Stimulated activated CD4-positive, alpha-beta T cell treated with anti-CD3 and anti-CD28 coated beads, Interleukin-1b, Interleukin-23, amount 100 ng/mL, for 48 hours (primary cell): ENCODE data around the gene BACE2.
"Not testable (repeated sequence)": the region's sequence is repeated elsewhere in the genome, so short reads cannot be mapped to it uniquely, and the experiment has no call there.

Experiments
- DNase-seq: peaks from one replicate; pipeline ENCODE4 v3.0.0-alpha.2; 2020

The BACE2 gene

DNA sequence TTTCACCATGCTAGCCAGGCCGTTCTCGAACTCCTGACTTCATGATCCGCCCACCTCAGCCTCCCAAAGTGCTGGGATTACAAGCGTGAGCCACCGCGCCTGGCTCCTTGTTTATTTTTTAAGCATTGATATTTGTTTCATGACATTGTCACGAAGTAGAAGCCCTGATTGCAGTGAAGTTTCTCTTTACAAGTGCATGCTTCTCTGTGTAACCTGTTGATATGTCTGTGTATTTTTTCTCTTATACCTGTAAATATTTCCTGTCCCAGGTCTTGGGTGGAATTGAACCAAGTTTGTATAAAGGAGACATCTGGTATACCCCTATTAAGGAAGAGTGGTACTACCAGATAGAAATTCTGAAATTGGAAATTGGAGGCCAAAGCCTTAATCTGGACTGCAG, 75.1 kb downstream of the BACE2 start:
- DNase-seq = no peak

- not testable (repeated sequence) for DNase-seq
Measured at GRCh38 chr21:41244266-41244880, 76.4 kb downstream of the BACE2 start.

DNA sequence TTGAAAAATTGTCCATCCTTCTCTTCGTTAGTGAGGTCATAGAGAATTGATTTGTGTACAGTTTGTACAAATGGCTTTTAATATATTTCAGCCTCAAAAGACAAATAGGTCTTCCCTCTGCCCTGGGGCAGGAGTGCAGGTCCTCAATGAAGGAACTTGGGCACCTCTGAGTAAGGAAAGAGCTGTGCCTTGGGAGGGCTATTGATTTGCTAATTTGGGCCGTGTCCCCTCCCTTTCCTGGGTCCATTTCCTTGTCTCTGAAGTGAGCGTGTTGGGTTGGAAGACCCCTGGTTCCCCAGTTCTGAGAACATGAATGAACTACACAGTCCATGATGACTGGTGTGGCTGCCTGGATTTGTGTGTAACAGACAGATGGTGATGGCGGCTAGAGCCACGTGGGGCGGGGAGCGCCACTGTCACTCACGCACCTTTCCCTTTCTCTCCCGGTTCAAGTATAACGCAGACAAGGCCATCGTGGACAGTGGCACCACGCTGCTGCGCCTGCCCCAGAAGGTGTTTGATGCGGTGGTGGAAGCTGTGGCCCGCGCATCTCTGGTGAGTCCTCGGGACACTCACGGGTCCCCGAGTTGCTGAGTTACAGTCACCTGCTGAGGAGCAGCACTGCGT, 77.7 kb downstream of the BACE2 start:
- DNase-seq = no peak

DNA sequence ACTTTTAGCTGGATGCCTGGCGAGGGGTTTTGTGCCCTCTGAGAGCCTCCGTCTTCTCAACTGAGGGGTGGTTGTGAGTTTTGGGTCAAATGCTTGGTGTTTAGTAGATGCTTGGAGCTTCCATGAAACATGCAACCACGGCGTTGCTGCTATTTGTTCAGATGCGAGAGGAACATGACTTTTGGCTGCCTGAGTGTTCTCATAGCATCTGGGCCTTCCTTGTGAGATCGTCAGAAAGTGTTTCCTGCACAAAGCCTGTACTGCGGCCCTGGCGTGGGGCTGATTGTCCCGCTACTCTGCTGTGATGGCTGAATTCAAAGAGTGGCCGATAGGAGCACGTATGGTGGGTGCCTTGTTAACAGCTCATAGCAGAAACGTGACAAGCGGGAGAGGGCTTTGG, 78.8 kb downstream of the BACE2 start:
- no peak for DNase-seq

DNA sequence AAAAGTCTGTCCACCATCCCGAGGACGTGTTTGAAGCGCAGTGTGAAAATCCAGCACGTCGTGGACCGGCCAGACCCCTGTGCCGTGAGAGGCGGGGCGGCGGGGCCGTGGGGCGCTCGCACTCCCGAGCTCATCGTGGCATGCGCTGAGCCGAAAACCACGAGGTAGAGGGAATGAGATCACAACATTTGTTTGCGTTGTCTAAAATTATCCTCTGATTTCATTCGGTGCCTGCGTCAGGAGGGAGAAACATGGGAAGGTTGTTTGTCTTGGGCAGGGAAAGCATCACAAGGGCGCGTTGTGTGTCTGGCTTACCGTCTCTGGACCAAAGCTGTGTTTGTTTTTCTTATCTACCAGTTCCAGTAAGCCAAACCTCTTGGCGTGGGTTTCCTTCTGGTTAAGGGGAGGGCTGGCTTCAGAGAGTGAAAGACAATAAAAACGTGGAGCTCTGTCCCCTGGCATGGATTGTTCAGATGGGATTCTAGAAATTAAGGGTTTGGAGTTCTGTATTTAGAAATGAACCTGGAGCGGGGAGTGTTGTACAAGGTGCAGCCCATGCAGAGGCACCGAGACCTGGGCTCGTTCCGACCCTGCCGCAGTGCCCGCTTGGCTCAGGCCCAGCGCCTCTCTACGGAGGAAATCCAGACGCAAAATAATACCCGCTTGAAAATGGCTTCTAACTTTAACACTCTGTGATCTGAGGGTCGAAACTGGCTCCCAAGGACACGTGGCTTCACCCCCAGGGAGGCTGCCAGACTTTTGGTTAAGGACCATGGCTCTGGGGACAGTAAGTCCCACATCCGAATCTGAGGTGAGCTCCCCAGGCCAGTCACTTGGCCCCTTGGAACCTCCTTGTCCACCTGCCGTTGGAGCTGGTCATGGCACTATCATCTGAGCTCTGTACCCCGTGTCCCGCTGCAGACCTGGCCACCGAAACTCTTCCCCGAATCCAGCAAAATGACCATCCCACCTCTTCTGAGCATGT, 79.9 kb downstream of the BACE2 start:
- DNase-seq = no peak

DNA sequence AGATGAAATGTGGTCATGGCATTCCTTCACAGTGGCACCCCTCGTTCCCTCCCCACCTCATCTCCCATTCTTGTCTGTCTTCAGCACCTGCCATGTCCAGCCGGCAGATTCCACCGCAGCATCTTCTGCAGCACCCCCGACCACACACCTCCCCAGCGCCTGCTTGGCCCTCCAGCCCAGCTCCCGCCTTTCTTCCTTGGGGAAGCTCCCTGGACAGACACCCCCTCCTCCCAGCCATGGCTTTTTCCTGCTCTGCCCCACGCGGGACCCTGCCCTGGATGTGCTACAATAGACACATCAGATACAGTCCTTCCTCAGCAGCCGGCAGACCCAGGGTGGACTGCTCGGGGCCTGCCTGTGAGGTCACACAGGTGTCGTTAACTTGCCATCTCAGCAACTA, 81.5 kb downstream of the BACE2 start:
- no peak for DNase-seq

DNA sequence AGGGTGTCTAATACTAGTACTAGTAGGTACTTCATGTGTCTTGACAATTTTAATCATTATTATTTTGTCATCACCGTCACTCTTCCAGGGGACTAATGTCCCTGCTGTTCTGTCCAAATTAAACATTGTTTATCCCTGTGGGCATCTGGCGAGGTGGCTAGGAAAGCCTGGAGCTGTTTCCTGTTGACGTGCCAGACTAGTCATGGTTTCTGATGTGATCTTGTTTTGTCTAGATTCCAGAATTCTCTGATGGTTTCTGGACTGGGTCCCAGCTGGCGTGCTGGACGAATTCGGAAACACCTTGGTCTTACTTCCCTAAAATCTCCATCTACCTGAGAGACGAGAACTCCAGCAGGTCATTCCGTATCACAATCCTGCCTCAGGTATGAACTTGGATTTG, 82.6 kb downstream of the BACE2 start:
- DNase-seq = no peak

DNA sequence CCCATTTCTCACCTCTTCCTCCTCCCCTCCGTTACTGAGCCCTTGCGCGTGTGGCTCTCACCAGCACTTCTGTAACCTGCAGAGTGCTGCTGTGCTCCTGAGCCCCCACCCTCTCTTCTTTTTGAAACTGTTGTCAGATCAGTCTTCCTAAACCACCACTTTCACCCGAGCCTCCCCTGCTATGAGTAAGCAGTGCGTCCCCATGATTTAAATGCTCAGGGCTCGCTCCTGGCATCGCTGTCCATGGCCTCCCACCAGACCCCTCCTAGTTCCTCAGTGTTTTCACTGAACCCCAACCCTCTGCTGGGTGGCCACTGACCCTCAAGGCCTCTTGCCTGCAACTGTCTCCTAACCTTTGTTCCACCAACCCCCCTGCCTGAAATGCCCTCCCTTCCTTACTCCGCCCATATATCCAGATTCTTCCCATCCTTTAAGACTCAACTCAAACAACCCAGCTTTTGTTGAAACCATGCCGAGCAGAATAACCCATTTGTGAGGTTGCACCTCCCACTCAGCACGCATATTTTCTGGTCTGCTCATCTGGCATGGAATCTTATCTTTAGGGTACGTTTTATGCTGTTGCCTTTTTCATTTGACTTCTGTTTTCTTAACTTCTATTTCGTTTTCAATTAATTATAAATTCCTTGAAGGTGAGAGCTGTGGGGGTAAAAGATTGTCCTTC, 84.1 kb downstream of the BACE2 start:
- no peak for DNase-seq

DNA sequence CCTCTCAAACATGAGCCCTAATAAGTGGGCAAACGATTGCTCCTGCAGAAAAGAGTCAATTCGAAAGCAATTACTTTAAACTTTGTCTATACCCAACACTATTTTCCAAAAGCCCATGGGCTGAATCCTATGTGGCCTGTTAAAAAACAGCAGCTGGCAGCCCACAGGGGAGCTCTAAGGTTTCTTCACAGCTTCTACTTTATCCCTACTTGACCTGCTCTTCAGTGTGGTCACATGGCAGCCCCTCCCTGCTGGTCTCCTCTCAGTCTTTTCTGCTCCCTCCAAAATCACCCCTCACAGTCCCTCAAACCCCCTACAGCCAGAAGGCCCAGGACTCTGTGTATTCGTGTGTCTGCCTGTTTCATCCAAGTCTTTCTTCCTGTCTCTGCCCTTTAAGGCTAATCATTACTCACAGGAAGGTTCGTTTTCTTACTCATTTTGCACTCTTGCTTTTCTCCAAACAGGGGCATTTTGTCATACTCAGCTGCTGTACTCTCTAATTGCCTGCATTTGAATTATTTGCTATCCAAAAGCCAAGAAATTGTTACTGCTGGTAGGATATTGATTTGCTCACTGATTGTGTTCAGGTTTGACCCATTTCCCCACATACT, 86.2 kb downstream of the BACE2 start:
- no peak for DNase-seq

DNA sequence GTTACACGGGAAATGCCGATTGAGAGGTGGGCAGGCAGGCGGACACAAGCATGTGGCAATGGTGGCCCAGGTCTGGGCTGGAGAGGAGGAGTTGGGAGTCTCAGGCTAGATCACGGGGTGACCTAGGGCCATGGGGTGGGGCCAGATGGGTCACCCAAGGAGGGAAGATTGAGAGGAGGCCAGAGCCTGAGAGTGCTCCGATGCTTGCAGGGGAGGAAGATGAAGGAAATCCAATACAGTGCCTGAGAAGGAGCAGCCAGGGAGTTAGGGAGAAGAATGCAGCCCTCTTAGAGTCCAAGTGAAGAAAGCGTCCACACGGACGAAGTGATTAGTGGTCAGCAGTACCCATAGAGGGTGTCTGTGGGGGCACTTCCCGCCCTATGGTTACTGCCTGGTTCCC, 87.2 kb downstream of the BACE2 start:
- DNase-seq = no peak

- DNase-seq = not testable (repeated sequence)
Measured at GRCh38 chr21:41256231-41256630, 88.3 kb downstream of the BACE2 start.

GRCh38 chr21:41256771-41257702, 89.1 kb downstream of the BACE2 start:
- DNase-seq = no peak

DNA sequence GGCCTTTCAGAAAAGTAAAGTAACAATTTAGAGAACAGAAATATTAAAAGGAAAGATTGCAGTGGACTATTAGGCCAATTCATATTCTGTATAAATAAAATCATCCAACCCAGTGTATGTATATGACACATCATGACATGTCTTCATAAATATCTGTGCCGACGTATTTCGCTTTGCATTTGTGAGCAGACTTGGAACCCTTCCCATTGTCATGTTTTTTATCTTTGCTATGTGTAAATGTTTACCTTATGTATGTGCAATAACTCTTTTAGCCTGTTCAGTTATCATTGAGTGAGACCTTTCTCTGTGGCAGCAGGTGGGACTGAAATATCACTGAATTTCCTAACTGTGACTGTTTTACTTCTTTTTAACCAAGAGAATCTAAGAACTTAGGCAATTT, 90.7 kb downstream of the BACE2 start:
- DNase-seq = no peak

GRCh38 chr21:41260428-41260827, 92.5 kb downstream of the BACE2 start:
- no peak for DNase-seq

DNA sequence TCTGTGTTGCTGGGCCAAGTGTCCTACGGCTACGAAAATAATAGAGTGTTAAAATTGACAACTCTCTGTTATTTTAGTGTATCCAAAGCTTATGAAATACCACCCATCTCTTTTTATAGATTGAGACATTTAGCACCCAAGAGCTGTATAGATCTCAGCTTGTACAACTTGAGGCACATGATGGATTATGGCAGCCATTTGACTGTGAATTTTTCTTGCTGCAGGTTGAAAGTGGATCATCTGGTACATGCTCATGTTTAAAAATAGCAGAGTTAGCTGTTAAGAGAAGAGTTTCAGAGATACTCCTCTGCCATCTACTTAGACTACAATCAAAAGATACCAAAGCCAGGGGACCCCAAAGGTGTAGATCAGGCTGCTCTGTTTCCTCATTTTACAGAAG, 99.4 kb downstream of the BACE2 start:
- DNase-seq = no peak

DNA sequence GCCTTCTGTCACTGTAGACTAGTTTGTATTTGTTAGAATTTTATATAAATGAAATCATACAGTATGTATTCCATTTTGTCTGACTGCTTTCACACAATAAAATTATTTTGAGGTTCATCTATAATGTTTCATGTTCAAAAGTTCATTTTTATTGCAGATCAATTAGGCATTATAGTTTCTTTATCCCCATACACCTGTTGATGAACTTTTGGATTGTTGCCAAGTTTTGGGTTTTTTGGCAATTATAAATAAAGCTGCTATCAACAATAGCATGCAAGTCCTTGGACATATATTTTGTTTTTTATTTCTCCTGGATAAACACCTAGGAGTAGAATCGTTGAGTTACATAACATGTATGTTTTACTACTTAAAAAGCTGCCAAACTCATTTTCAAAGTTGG, 101.6 kb downstream of the BACE2 start:
- no peak for DNase-seq

DNA sequence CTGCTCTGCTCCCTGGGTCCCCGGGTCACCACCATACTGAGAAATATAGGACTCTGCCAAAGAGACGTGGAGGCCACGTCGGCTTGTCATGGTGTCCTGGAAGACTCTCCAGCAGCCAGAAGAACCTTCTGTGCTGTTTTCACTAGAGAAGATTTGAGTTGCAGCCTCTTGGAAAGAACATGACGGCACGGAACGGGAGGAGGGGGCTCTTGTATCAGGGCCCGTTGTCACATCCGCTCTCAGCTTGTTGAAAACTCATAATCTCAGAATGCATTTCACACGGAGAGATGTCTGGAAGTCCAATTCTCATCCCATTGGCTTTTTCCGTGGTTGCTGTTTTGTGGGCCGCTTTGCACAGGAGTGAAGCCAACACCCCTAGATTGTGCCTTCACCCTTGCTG, 109.2 kb downstream of the BACE2 start:
- no peak for DNase-seq

GRCh38 chr21:41277846-41278245, 109.9 kb downstream of the BACE2 start:
- no peak for DNase-seq

DNA sequence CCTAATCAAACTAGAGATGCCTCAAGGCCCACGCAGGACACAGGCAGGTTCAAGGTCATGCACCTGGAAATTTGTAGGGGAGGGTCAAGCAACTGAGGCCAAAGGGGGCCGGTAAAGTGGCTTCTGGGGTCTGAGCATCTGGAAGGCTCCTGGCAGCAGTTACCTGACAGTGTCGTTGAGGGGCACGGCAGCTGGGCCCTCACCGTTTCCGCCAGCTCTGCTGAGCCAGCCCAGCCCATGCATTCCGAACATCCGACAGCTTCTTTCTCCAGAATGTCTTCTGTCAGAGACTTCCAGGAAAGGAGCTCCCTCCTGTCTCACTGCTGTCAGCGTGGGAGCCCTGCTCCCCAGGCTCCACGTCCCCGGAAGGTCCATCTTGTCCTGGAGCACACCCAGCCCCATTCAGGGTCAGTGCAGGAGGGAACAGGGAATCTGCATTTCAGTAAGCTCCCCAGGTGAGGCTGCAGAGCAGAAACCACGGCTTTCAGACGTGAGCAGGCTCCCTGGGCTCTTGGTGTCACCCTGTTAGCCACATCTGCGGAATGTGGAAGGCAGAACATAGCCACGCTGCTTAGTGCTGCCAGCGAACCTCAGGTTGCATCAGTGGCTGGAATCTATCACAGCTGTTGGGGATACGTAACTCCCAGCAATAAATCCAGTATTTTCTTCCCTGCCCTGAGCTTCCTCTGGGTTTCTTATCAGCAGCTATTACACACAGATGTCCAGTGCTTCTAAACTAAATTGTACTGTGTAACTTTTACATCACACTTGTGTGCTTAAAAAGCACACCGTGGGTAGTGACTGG, 112.4 kb downstream of the BACE2 start:
- DNase-seq = no peak

DNA sequence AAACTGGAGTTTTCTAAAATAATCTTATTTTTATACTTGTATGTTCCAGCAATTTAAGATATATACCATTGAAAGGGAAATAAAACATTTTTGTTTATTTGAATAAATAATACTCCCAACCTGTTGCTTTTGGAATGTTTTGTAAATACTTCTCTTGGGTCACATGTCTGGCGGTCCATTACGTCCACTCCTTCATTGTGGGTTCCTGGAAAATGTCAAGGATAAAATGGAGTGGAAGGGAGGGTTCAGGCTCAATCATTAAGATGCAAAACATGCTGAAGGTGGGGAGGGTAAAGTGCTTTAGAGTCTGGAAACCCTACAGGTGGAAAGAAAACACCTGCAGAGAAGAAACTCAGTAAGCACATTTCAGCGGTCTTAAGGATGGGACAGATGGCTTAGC, 114.5 kb downstream of the BACE2 start:
- no peak for DNase-seq
